NCI-H1048 (cell line): ENCODE measurements around the gene DPH2.

ENCODE experiments used
- DNase-seq: peaks from one replicate; lab custom pipeline; 2025; lab: John Stamatoyannopoulos, UW

DPH2 gene

DNA sequence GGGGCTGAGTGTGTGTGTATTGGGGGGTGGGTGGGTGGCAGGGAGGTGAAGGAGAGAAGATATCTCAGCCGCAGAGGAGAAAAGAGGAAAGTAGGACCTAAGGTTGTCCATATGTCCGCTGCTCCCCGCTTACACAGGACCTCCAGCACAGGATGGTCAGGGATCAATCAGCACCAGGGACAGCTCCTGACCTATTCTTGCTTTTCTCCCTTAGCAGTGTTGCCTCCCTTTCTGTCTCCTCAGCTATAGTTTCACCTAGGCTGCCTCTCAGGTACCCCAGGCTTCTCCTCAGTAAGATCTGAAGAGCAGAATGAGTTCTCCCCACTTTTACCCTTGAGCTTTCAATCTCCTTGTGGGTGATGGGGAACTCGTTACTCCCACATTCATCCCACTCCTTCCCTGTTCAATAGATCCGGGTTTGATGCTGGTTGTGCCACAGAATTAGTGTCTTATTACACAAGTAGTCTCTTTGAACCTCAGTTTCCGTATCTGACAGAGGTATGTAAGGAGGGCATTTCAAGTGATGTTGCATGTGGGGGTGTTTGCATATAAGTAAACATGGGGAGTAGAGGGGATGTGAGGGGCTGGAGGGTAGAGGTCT, 1.4 kb upstream of the DPH2 start:
- DNase-seq: no peak

DNA sequence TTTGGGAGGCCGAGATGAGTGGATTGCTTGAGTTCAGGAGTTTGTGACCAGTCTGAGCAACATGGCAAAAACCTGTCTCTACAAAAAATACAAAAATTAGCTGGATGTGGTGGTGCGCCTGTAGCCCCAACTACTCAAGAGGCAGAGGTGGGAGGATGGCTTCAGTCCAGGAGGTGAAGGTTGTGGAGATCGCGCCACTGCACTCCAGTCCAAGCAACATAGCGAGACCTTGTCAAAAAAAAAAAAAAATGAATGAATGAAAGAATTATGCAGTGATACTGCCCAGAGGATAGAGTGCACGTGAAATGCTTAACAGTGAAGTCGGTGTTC, 429 bp upstream of the DPH2 start:
- DNase-seq: no peak

DNA sequence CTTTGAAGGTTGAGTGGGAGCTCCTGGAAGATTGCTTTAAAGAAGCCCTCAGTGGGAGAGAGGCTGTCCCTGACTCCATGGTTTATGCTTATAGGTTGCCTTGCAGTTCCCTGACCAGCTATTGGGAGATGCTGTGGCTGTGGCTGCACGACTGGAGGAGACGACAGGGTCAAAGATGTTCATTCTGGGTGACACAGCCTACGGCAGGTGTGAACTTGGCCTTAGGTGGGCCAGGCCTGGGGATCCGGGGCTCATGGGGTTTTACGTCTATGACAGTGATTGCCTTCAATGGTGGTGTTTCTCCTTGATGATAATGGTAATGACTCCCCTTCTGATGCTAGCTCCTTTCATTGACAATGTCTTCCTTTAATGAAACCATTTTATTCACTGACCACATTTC, 692 bp downstream of the DPH2 start:
- DNase-seq: no peak

DNA sequence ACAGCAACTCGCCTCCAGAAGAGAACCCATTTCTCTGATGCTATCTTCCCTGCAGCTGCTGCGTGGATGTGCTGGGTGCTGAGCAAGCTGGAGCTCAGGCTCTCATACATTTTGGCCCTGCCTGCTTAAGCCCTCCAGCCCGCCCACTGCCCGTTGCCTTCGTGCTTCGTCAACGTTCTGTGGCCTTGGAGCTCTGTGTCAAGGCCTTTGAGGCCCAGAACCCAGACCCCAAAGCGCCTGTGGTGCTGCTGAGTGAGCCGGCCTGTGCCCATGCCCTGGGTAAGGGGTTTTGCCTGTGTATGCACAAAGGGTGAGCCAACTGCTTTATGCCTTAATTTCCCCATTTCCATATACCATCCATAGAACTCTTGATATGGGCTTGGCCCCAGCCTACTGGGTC, 1.1 kb downstream of the DPH2 start:
- DNase-seq: no peak

DNA sequence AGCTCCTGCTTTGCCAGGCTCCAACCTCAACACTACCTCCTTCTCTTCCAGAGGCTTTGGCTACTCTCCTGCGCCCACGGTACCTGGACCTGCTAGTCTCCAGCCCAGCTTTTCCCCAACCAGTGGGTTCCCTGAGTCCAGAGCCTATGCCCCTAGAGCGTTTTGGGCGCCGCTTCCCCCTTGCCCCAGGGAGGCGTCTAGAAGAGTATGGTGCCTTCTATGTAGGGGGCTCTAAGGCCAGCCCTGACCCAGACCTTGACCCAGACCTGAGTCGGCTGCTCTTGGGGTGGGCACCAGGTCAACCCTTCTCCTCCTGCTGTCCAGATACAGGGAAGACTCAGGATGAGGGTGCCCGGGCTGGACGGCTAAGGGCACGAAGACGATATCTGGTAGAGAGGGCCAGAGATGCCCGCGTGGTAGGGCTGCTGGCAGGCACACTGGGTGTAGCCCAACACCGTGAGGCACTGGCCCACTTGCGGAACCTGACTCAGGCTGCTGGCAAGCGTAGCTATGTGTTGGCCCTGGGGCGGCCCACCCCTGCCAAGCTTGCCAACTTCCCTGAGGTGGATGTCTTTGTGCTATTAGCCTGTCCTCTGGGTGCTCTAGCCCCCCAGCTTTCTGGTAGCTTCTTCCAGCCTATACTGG, 1.6 kb downstream of the DPH2 start:
- no peak for DNase-seq

DNA sequence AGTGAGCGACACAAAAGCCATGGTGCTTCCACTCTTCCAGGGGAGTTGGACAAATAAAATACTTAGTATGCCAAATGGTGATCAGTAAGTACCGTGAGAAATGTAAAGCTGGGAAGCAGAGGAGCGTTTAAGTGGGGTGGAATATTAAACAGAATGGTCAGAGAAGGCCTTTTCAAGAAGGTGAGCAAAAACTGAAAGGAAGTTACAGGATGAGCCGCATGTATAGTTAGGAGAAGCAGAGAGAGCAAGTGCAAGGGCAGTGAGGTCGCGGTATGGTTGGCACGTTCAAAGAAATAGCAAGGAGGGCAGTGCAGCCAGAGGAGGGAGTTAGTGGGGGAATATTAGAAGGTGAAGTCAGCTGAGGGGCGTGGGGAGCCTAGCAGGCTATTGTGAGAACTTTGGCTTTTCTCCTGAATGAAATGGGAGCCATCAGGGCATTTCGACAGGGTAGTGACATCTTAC, 4.2 kb downstream of the DPH2 start:
- DNase-seq: no peak

GRCh38 chr1:43974443-43975248, 4.8 kb downstream of the DPH2 start, which contains the start of gene ATP6V0B:
ATP6V0B (plus strand) TSS chr1:43974960; CDS start chr1:43975041, 81 bp downstream.
- peak; percentile 86 for DNase-seq

DNA sequence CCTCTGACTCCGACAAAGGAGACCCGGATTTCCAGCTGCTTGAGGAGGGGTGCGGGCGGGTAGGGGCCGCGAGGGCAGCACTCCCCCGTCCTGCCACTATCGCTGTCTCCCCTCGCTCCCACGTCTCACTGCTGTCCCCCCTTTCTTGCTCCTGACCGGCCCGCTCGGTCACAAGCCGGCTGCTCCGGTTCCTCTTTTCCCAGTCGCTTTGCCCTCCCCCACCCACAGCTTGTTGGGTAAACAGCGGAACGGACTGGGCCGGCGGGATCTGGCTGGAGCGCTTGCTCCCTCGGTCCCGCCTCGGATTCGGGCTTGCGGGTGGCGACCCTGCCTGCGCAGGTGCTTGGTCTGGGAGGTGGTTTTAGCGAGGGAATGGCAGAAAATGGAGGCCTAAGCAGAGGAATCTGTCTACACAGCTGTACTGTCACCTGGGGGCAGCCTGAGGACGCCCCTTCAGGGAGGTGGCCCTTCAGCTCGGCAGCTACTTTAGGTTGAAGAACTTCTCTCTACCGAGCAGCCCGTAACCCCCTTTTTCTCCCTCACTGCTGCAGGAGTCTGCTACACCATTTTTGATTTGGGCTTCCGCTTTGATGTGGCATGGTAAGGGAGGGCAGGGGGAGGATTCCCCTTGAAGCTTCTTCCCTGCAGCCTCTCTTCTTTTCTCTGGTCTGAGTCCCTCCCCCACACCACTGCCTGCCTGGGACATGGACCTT, 5.6 kb downstream of the DPH2 start:
- no peak for DNase-seq

- DNase-seq: no peak
Measured at GRCh38 chr1:43976045-43976444, 6.2 kb downstream of the DPH2 start.

DNA sequence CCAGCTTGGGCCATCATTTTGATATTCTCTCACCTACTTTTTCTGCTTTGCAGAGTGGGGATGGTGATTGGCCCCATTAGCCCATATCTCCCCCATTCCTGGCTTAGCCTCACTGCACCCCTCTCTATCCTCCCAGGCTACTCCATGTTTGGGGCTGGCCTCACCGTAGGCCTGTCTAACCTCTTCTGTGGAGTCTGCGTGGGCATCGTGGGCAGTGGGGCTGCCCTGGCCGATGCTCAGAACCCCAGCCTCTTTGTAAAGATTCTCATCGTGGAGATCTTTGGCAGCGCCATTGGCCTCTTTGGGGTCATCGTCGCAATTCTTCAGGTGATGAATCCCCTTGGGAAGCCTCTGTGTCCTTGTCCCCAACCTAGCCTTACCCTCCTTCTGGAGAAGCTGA, 7.1 kb downstream of the DPH2 start:
- DNase-seq: no peak

GRCh38 chr1:43977376-43978263, 7.8 kb downstream of the DPH2 start:
- DNase-seq: no peak

- DNase-seq: no peak
Measured at GRCh38 chr1:43978264-43978550, 8.4 kb downstream of the DPH2 start.

DNA sequence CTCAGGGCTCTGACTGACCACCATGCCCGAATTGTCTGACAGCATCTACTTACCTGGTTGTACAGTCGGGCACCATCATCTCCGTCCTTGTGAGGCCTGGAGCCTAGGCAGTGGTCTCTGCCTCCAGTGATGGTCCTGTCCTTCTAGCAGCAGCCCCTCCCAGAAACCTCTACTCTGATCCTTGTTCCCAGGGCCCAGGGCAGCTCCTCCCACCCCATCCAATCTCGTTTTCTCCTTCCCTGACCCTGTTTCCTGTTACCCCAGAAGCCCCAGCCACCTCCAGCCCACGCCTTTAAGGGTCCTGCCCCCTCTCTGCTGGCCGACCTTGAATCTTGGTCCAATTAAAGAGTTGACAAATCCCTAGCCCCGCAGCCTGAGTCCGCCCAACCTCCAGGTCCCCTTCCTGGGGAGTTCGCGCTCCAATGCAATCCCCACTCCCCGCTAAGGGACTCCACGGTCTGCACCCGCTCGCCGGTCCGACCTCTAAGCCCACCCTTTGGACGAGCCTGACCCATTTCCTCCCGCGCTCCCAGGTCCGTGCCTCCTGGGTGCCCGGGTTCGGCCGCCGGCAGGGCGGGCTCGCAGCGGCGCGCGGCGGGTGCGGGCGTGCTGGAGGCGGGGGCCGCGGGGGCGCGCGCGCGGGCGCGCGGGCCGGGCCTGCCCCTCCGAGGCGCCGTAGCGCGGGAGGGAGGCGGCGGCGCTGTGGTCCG, 8.9 kb downstream of the DPH2 start, which contains the start of gene B4GALT2:
Gene B4GALT2, plus strand, starts transcription at position 660 of the 710 bp plus-strand sequence. CDS start 1,951 bp downstream, outside the sequence.
- DNase-seq: peak; percentile 17

DNA sequence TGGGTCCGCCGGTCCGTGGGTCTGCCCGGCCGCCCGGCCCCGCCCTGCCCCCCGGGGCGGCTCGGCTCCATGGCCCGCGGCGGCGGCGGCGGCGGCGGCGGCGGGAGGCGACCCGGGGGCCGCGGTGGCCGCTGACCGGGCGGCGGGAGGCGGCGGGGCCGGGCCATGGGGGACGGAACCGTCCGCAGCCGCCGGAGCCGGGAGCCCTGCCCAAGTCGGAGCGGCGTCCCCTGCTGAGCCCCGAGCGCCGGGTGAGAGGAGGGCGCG, 9.4 kb downstream of the DPH2 start:
- no peak for DNase-seq

DNA sequence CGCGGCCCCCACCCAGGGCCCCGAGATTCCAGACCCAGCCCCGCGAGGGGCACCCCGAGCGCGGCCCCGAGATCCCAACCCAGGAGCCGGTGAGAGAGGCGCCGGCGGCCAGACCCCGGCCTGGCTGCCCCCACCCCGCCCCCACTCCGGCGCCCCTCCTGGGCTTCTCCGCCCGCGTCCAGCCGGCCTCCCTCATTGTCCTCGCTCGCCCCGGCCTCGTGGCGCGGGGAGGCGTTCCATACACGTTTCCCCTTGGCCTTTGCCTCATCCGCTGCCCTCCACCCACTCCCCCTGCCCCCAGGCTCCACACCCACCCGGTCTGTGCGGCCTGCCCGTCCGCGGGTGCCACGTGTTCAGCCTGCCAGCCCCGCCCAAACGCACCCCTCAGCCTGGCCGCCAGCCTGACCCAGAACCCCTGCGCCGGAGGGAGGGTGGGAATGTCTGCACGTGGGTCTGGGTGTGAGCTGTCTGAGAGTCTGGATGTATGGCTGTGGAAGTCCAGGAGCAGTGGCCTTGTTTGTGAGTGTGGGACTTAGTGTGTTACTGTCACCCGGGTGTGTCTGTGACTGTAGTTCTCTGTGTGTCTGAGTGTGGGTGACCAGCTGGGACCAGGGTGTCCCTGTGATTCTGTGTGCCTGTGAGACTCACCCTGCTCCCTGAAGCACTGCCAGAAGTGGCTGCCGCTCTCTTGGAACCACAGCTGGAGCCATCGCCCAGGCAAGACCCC, 9.9 kb downstream of the DPH2 start:
- no peak for DNase-seq

DNA sequence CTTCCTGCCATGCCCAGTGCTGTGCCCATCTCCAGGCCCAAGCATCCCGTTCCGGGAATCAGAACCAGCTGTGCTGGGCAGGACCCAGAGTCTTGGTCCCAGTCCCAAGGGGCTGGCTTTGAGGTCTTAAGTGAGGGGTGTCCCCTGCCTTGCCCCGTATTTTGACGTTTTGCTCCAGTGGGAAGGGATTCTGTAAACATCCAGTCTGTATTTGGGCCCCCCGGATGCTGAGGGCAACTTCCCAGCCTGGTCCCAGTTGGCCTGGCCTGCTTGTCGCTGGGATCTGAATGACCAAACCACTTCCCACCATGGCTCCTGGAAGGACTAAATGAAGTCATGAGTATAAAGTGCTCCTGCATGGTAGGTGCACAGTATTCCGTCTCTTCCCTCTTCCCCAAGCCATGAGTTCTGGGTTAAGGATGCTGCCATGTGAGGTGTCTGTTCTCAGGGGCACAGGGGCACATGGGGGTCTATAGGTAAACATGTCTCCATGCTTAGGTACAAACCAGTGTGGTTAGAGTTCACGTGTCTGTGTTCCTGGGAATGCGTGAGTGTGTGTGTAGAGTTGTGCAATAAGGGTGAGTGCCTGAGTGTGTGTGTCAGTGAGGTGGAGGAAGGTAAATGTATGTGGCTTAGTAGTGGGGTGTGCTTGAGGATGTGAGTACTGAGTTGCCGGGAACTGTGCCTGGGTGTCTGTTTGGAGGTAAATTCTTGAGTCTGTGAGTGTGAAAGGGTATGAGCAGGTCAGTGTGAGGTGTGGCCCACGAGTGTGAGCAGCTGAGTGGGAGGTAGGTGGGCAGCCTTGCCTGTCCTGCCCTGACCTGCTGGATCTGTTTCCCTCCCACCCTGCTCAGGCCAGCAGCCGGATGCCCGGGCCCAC, 10.7 kb downstream of the DPH2 start:
- DNase-seq: no peak

DNA sequence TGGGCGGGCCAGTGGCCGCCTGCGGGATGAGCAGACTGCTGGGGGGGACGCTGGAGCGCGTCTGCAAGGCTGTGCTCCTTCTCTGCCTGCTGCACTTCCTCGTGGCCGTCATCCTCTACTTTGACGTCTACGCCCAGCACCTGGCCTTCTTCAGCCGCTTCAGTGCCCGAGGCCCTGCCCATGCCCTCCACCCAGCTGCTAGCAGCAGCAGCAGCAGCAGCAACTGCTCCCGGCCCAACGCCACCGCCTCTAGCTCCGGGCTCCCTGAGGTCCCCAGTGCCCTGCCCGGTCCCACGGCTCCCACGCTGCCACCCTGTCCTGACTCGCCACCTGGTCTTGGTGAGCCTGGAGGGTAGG, 11.3 kb downstream of the DPH2 start:
- DNase-seq: no peak

DNA sequence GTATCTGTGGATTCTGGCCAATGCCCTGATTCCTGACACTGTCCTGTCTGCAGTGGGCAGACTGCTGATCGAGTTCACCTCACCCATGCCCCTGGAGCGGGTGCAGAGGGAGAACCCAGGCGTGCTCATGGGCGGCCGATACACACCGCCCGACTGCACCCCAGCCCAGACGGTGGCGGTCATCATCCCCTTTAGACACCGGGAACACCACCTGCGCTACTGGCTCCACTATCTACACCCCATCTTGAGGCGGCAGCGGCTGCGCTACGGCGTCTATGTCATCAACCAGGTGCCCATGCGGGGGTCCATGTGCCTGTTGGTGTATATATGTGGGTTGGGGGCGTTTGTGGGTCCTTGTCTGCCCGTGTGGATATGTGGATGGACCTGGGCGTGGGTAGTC, 11.8 kb downstream of the DPH2 start:
- DNase-seq: no peak

- DNase-seq: no peak
Measured at GRCh38 chr1:43982241-43982640, 12.4 kb downstream of the DPH2 start.

DNA sequence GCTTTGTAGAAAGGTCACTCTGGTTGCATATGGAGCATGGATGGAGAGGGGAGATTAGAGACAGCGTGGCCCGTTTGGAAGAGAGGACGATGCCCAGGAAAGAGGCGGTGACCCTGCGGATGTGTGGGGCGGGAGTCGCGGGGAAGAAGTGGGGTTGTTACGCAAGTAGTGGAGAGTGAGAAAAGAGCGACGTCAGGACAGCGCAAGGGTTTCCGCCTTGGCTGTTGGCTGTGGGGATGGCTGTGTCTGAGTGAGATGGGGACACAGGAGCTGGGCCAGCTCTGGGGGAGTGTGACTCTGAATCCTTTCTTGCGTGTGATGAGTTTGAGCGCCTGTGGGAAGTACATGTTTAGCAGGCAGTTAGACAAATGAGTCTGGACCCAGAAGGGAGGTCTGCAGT, 13.0 kb downstream of the DPH2 start:
- no peak for DNase-seq
